NCI-H526 (cell line): Measurements from ENCODE around the gene SLC38A9.

Experiments
- DNase-seq, 2 experiments: peaks; one replicate each; lab custom pipeline; 2025; lab: John Stamatoyannopoulos, UW

Gene SLC38A9

GRCh38 chr5:55649963-55650362, 62.2 kb downstream of the SLC38A9 start:
- no peak for DNase-seq

- no peak for DNase-seq
Measured at GRCh38 chr5:55645304-55645703, 66.8 kb downstream of the SLC38A9 start.

DNA sequence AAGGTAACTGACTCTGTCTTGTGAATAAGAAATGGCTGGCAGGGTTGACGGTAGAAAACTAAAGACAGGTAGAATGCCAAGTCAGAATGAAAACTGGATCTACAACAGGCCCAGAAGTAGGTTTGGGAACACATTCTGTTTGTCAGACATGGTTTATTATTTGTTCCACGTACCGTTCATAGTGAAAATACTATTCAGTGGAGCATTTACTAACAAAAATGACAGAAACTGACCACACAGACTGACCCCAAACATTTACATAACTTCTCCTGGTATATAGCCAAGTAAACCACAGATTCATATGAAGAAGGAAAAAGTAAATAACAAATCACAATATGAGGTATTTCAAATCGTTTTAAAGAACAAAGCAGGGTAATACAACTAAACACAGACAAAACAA, 73.7 kb downstream of the SLC38A9 start:
- DNase-seq, result no peak

DNA sequence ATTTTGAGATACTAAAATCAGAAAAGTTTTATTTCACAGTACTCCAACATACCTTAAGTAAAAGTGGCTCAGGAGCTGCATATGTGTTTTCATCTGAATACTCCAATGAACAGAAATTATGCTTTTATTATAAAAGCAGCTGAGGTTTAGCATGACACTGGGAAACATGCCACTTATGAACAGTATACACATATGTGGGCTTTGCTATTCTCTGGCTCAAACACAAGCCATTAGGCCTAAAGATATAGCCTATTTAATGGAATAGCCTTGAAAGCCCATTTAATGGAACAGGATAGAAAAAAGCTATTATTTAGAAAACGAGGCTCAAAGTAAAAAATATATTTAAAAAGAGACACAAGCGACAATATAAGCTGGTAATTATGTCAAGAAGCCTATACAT, 74.1 kb downstream of the SLC38A9 start:
- DNase-seq, result no peak

GRCh38 chr5:55636683-55637082, 75.4 kb downstream of the SLC38A9 start:
- no peak for DNase-seq

DNA sequence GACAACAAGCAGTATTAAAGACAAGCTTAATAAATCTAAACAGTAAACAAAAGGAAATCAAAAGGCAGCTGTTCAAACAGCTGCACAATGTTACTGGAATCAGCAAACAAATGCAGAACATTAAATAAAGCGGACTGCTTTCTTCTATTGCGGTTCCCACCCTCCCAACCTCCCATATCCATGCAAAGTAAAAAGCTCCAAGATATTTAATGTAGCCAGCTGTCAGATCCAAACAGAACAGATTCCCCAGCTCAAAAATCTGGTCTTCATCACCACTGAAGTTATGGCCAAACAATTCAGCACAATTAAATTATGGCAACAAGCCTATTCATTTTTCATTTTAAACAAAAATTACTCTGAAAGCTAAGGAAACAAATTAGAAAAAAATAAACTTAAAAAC, 75.9 kb downstream of the SLC38A9 start:
- DNase-seq, result peak in 1 of 2 experiments; percentile 10

DNA sequence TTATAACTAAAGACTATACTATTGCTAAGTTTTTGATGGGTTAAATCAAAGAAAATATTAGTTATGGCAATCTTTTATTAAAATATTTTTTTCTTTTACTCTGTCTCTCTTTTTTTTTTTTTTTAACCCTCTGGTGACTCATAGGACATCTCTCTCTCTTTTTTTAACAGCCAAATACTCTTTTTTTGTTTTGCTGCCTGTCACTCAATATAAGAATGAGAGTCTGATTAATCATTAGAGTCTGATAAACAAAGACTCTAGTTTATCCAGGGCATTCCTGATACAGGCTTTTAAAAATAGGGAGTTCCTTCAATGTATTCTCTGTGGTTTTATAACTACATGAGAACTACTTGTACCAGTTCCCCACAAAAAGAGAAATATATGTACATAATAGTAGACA, 77.3 kb downstream of the SLC38A9 start:
- no peak for DNase-seq

GRCh38 chr5:55634209-55634805, 77.8 kb downstream of the SLC38A9 start:
- DNase-seq, result no peak

DNA sequence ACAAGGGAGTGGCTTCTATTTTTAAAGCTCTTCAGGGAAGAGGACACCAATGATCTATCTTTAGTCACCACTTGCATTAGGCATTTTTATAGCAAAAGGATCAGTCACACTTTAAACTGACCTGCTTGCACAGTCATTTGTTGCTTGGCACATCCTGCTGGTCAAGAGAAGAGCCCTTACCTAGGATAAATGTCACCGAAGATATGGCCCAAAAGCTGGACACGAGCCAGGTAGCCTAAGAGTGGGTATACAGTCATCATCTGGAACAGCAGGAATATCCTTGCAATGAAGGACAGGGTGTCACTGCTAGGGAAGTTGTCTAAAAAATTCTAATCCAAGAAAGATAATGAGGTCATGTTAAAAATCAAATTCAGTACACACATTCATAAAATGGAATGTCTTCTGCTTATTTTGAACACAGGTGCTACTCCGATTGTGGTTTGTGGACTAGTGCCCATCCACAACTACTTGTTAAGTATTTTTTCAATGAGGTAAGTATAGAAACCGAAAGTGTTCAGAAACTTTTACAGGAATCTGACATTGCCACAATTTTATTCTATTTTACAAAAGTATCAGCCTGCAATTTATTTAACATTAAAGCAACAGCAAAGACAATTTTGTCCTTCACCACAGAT, 78.4 kb downstream of the SLC38A9 start:
- DNase-seq, result no peak

DNA sequence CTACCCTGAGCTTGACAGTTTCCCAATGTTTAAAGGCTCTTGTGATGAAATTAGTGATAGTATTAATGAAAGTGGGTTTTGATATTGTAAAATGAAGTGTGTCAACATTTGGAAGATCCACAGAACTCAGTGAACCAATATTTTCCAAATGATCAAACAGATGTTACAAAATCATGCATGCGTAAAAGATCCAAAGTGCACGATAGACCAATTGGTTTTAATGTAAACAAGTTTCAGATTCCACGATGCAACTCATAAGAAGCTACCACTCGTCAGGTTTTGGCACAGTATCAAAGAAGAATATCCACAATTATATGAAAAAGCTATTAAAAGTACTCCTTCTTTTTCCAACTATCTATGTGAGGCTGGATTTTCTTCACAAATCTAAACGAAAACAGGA, 82.3 kb downstream of the SLC38A9 start:
- DNase-seq, result no peak

DNA sequence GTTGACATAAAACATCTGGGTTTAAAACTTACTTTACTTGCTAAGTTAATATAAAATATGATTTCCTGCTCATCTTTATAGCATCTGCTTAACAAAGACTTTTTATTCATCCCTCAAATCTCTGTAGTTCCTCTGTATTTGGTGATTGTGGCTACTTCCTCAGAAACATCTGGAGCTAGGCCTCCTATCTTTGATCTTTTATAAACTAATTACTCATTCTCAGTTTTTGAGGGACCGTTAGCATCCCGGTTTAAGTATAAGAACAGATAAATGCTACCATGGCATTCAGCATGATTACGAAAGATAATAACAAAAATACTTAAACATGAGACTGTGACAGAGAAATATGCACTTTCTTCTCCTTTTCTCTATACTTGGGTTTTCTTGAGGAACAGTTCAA, 85.3 kb downstream of the SLC38A9 start:
- no peak for DNase-seq

DNA sequence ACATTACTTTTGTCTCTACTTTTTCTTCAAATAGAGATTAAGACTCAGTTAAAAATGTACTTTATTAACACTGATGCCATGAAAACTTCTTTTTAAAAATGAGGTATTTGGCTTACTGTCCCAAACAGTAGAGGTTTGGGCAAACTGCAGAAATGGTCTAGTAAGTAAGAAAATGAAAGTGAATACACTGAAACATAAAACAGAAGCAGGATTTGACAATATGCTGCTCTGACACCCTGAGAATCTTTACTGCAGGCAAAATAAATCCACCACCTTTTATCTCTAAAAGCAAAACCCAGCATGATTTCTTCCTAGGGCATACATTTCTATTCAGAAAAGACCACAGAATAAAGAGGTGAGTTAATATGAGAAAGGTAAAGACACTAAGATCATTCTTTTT, 86.2 kb downstream of the SLC38A9 start:
- no peak for DNase-seq

- DNase-seq, result no peak
Measured at GRCh38 chr5:55625589-55625909, 86.6 kb downstream of the SLC38A9 start.

GRCh38 chr5:55624841-55625588, 87.1 kb downstream of the SLC38A9 start:
- DNase-seq, result no peak

- DNase-seq, result no peak
Measured at GRCh38 chr5:55623789-55624188, 88.3 kb downstream of the SLC38A9 start.

DNA sequence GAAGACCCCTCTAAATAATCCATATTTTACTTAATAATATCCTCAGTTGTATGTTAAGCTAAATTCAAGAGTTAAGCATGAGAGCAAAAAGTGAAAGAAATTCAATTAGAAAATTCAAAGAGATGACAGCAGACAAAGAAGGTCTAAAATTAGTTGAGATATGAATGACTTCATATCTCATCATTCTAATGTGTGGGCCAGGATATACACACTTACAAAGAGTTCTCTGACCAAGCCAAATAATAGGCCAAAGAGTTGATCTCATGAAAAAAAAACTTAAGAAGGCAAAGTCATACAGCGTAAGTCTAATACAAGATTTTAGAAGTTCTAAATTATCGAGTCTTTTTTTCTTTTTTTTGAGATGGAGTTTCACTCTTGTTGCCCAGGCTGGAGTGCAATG, 89.7 kb downstream of the SLC38A9 start:
- no peak for DNase-seq

DNA sequence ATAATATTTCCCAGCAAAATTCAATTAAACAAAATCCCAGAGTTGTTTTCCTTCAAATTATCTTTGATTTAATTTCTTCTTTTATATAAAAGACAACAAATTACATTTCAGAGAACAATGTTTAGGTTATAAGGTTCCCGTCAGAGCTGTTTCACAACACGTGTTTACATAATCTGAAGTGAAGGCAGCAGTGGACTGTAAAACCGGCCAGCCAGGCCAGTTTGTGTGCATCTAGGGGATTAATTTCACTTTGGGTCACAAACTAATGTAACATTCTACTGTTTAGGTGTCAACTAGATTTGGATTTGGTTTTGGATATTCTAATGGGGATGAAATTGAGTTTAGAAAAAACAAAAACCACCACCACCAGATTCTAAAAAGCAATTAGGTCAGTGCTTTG, 90.9 kb downstream of the SLC38A9 start:
- no peak for DNase-seq

- DNase-seq, result no peak
Measured at GRCh38 chr5:55620766-55621160, 91.4 kb downstream of the SLC38A9 start.

DNA sequence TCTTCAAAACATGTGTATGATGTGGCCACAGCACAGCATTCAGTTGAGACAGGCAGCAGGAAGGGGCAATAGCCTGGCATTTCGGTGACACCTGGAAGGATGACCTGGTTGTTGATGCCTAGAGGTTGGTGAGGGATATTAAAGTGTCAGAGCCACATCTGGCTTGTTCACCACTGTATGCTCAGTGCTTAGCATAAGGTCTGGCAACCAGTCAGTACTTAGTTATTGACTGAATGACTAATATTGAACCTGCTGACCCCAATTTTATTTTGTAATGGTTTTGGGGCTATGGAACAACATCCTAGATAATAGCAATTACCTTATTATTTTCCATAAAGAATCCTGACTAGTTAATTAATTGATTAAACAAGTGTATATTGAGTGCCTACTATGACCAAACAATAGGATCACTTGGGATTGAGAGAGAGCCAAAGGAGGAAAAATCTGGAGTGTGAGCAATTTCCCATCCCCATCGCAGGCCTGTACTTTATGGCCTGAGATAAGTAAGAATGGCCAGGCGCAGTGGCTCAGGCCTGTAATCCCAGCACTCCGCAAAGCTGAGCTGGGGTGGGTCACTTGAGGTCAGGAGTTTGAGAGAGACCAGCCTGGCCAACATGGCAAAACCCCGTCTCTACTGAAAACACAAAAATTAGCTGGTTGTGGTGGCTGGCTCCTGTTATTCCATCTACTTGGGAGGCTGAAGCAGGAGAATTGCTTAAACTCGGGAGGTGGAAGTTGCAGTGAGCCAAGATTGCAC, 91.9 kb downstream of the SLC38A9 start:
- DNase-seq, result no peak

- no peak for DNase-seq
Measured at GRCh38 chr5:55618318-55618717, 93.8 kb downstream of the SLC38A9 start.

DNA sequence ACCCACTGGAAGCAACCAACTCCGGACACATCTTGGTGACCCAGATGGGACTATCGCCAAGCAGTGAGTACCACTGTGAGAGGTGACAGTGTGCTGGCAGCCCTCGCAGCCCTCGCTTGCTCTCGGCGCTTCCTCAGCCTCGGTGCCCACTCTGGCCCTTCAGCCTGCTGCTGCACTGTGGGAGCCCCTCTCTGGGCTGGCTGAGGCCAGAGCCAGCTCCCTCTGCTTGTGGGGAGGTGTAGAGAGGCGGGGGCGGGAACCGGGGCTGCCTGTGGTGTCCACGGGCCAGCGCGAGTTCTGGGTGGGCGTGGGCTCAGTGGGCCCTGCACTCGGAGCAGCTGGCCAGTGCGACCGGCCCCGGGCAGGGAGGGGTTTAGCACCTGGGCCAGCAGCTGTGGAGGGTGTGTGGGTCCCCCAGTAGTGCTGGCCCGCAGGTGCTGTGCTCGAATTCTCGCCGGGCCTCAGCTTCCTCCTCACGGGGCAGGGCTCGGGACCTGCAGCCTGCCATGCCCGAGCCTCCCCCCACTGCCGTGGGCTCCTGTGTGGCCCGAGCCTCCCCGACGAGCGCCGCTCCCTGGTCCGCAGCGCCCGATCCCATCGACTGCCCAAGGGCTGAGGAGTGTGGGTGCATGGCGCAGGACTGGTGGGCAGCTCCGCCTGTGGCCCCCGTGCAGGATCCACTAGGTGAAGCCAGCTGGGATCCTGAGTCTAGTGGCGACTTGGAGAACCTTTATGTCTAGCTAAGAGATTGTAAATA, 98.8 kb downstream of the SLC38A9 start:
- no peak for DNase-seq

GRCh38 chr5:55610542-55610941, 101.6 kb downstream of the SLC38A9 start:
- no peak for DNase-seq
